Iris pigment epithelial cell (primary cell): Measurements from ENCODE around the gene MFNG.
"Not testable (repeated sequence)": the region's sequence is repeated elsewhere in the genome, so short reads cannot be mapped to it uniquely, and the experiment has no call there.

Experiments
- DNase-seq: peaks from one replicate; pipeline ENCODE4 v3.0.0-alpha.2; 2011; ENCODE audit warnings: low read depth

The MFNG gene

GRCh38 chr22:37472418-37473006, 13.7 kb downstream of the MFNG start:
- DNase-seq, result peak; percentile 20

GRCh38 chr22:37471727-37472417, 14.3 kb downstream of the MFNG start:
- DNase-seq, result no peak

- DNase-seq, result no peak
These were observed 16.1 kb downstream of the MFNG start for GRCh38 chr22:37470087-37470445.

- DNase-seq, result no peak
These were observed 16.6 kb downstream of the MFNG start for GRCh38 chr22:37469416-37470086.

GRCh38 chr22:37468201-37468695, 17.9 kb downstream of the MFNG start:
- DNase-seq, result not testable (repeated sequence)

GRCh38 chr22:37467391-37467955, 18.7 kb downstream of the MFNG start:
- DNase-seq, result no peak

- DNase-seq, result no peak
These were observed 22.0 kb downstream of the MFNG start for GRCh38 chr22:37464181-37464580.

GRCh38 chr22:37462983-37463382, 23.2 kb downstream of the MFNG start:
- DNase-seq, result peak; percentile 34

GRCh38 chr22:37462436-37462835, 23.7 kb downstream of the MFNG start:
- DNase-seq, result no peak

GRCh38 chr22:37461961-37462360, 24.2 kb downstream of the MFNG start:
- no peak for DNase-seq

GRCh38 chr22:37460684-37461083, 25.5 kb downstream of the MFNG start:
- DNase-seq, result no peak

- DNase-seq, result no peak
These were observed 27.0 kb downstream of the MFNG start for GRCh38 chr22:37459206-37459605.

GRCh38 chr22:37457093-37457893, 28.9 kb downstream of the MFNG start:
- peak; percentile 40 for DNase-seq

- no peak for DNase-seq
These were observed 29.8 kb downstream of the MFNG start for GRCh38 chr22:37456346-37456745.

GRCh38 chr22:37455896-37456295, 30.3 kb downstream of the MFNG start:
- DNase-seq, result peak; percentile 14

- DNase-seq, result peak; percentile 93
These were observed 31.1 kb downstream of the MFNG start for GRCh38 chr22:37454857-37455686.

- DNase-seq, result no peak
These were observed 32.5 kb downstream of the MFNG start for GRCh38 chr22:37453696-37454095.

- DNase-seq, result no peak
These were observed 35.0 kb downstream of the MFNG start for GRCh38 chr22:37451218-37451617.

GRCh38 chr22:37449331-37450001, 36.7 kb downstream of the MFNG start:
- no peak for DNase-seq

GRCh38 chr22:37448516-37449127, 37.6 kb downstream of the MFNG start:
- no peak for DNase-seq
